ENCODE data around the gene ATF7.
"Not testable (repeated sequence)": the region's sequence is repeated elsewhere in the genome, so short reads cannot be mapped to it uniquely, and the experiment has no call there.

ATF7 gene

DNA sequence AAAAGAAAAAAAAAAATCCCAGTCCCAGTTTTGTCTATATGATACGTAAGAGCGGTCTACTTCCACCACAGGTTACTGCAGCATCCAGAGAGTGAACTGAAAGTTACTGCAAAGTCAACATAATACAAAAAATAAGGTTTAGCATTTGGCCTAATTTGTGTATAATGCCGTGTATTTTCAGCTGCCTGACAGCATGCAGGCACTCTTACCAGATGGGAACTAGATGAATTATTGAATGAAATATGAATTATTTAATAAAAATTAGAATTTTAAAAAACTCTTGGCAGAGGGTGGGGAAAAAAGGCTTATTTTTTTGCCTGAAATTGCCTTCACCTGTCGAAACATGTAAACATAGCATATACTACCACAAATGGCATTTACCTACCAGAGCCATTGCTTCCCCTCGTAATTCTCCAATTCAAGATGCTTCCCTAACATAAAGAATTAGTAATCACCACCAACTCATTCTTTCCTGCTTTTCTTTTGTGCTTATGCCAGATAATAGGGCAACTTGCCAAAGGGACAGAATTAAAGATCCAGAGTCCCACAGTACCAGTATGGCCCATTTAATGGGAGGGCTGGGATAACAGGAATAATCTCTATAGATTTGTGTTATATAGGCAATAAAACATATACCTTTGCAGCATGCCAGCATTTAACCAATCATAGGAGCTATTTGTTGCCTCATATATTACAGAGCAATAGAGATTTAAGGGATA is 31.1 kb downstream of the ATF7 start:
- DNase-seq (ENCODE audit: low read depth) = no peak

DNA sequence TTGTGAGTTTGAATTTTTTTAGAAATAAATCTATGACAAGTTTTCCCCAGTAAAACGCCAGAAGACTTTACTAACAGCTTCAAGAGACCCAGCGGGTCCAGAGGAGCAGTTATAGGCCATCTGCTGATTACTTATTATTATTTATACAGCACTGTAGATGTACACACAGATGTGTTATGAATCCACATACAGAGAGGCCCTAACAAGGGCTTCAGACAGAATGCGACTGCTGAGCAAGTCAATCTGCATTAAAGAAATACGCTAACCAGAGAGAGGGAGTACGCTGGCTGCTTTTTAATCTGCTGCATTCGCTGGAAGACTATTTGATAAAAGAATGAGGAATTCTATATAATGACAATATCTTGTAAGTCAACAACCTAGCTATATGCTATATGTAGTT is 32.5 kb downstream of the ATF7 start:
- no peak for DNase-seq (ENCODE audit: low read depth)

DNA sequence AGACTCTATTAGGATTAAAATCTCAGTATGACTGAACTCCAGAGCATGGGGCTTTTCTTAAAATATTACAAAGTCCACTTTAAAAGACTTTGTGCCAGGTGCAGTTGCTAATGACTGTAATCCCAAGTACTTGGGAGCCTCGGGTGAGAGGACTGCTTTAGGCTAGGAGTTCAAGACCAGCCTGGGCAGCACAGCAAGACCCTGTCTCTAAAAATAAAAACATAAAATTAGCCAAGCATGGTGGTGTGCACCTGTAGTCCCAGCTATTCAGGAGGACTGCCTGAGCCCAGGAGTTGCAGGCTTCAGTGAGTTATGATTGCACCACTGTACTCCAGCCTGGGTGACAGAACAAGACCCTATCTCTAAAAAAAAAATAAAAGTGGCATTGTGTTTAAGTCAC is 33.2 kb downstream of the ATF7 start:
- no peak for DNase-seq (ENCODE audit: low read depth)

DNA sequence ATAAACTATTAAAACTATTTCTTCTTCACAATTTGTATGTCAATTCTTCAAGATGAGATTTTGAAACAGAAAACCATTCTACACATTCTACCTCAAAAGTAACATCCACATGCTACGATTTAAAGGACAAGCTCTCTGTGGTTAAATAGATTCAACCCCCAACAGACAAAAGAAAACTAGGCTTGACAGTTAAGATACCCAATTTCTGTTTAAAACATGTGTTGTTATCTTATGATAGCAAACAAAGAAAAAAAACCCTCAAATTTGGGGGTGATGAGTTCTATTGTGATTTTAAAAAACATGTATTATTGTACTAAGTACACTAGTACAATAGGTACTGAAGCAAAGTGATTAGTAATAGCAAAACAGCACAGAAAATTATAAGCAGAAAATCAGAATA is 33.8 kb downstream of the ATF7 start:
- no peak for DNase-seq (ENCODE audit: low read depth)

DNA sequence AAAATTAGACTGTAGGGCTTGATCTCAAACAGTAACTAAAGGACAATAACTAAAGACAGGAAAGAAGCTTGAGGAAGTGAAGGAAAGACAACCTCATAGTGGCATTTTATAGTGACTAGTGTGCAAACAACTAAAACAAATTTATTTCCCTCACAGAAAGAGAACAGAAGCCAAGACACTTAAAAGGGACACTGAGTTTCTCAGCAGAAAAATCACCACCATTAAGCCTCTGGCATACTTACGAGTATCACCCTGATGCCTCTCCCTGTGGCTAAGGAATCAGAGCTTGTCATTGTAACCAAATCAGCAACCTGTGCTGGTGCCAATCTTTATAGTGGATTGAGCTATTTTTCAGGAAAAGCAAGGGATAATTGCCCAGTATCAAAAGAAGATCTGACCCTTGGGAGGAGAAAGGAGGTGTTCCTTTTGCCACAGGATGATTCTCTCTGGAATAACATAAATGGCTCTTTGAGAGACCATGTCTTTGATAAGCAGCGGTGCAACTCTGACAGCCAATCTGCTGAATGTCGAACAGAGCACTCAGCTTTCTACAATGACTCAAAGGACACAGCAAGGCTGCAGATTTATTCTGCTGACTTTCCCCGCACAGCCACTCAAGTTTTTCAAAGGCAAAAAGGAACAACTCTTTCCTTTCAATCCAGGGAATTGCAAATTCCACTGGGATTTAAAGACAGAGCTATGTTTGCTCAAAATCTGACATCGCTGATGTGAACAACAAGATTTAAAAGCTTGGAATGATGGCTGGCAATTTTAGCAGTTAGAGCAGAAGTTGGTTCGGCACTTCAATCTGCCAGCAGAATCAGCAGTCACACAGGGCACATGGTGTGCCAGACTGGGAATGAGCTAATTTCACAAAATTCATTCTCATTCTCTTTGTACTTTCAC is 34.6 kb downstream of the ATF7 start:
- no peak for DNase-seq (ENCODE audit: low read depth)

DNA sequence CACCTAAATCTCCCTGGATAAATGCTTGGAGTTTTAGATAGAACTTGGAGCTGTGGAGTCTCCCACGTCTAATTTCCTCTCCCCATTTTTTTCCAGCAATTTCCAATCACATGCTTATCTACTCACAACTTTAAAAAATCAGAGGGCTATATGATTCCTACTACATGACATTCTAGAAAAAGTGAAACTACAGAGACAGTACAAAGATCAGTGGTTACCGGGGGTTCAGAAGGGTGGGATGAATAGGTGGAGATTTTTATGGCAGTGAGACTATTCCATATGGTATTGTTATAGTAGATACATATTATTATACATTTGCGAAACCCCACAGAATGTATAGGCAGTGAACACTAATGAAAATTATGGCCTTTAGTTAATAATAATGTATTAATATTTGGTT is 35.5 kb downstream of the ATF7 start:
- DNase-seq (ENCODE audit: low read depth) = no peak

DNA sequence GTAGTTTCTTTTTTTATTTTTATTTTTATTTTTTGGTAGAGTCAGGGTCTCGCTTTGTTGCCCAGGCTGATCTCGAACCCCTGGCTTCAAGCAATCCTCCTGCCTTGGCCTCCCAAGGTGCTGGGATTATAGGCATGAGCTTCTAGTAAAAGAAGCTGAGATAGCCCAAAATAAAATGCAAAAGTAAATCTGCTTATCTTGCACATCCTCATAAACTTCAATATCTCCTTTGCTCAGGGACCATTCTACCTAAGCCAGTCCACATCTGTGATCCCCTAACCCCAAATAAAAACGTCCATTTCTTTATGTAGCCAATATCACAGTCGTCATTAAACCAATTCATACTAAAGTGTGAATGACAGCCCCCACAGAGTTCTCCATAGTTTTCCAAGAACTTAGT is 36.3 kb downstream of the ATF7 start:
- no peak for DNase-seq (ENCODE audit: low read depth)

DNA sequence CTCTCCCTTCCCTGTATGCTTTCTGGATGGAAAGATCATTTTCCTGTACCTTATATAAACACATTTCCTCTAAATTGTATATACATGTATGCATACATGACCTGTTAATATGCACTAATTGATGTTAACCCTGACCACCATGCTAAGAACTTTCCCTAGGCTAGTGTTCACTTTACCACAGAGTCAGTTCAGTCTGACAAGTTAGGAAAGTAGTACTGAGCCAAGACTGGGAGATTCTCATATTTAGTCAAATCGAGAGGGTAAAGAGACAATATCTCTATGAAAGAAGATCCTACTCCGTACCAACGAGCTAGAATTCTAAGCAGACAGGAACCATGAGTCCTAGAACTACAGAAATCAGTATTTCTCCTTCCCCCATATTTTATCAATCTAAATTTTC is 36.8 kb downstream of the ATF7 start:
- DNase-seq (ENCODE audit: low read depth) = no peak

DNA sequence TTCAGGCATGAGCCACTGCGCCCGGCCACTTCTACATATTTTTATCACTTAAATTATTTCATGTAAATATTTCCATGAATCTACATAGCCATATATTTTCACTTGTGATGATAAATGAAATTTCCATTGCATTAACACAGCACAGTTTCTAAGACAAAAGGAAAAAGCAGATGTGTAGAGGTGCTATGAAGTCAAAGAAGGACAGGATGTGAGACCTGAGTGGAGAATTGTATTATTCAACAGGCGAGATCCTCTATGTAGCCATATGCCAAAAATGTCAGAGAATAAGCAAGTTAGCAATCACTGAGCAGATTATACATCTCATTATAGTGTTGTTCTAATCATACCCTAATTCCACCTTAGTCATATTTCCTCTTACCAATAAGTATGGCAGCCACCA is 38.1 kb downstream of the ATF7 start:
- DNase-seq (ENCODE audit: low read depth) = no peak

DNA sequence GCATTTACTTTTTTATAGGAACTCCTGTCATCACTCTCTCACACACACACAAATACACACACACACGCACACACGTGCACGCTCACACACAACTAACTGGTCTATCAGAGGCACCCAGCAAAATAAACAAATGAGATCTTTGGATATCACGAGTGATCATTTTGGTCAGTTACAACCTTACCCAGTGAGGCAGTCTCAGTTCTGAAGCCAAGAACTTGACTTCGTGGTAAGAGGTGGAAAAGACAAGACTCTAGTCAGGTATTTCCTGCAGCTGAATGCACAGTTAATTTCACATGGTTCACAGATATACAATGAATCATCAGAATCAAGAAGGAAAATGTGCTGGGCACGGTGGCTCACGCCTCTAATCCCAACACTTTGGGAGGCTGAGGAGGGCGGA is 39.4 kb downstream of the ATF7 start:
- no peak for DNase-seq (ENCODE audit: low read depth)

DNA sequence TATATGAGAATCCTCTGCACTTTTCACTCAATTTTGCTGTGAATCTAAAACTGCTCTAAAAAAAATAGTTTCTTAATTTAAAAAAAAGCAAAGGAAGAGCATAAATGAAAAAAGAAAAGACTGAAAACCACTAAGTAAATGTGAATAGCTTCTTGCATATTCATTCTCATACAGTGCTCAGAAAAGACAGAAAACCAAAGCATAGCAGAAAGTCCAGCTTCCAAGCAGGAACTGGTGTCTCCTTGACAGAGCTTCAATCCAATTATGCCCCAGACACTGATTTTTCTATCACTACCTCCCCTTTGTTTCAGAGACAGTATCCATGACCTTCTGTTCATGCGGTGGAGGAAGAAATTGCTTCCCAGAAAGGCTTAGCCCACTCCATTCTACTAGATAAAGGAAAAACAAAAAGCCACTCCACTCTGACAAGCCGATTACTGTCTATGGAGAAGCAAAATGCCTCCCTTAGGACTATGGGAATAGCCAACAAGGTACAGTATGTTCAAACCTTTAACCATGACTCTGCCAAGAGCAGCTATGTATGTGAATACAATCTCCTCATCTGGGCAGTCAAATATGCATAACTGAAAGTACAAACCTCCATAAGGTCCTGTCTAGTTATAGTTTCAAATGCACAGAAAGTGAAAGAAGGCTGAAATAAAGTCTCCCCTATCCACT is 40.6 kb downstream of the ATF7 start:
- DNase-seq (ENCODE audit: low read depth) = no peak

DNA sequence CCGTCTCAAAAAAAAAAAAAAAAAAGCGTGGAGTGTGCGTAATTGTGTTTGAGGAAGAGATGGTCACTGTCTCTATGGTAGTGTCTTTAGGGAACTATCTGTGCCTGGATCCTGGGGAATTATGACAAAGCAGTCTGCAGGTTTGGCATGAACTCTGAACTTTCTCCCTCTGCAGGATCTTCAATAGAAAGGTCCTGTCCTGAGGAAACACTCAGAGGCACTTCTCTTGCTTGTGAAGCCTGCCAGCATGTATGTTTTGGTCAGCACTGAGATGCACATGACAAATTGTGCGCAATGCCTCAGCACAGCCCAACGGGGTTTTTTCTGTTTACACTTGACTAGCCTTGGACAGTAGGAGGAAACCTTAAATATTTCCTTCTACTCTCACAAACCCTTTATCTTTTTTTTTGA is 46.6 kb downstream of the ATF7 start:
- no peak for DNase-seq (ENCODE audit: low read depth)

DNA sequence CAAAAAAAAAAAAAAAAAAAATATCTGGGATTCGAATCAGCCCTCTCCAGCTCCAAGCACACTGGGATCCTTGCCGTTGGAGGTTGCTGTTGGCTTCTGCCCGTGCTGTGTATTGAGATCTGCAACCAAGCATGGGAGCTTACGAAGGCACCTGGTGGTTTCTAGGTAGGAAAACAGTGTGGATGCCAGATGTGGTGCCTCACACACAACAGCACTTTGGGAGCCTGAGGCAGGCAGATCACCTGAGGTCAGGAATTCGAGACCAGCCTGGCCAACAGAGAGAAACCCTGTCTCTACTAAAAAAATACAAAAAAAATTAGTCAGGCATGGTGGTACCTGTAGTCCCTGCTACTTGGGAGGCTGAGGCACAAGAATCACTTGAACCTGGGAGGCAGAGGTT is 47.4 kb downstream of the ATF7 start:
- DNase-seq (ENCODE audit: low read depth) = no peak

DNA sequence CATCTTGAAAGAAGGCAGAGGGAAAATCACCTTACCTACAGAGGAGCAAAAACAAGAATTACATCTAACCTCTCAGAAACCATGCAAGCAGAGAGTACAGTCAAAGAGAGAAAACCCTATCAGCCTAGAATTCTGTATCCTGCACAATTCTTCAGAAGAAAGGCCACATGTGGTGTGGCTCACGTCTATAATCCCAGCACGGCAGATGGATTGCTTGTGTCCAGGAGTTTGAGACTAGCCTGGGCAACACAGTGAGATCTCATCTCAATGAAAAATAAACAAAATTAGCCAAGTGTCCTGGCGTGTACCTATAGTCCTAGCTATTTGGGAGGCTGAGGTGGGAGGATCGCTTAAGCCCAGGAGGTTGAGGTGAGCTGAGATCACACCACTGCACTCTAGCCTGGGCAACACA is 48.2 kb downstream of the ATF7 start:
- no peak for DNase-seq (ENCODE audit: low read depth)

DNA sequence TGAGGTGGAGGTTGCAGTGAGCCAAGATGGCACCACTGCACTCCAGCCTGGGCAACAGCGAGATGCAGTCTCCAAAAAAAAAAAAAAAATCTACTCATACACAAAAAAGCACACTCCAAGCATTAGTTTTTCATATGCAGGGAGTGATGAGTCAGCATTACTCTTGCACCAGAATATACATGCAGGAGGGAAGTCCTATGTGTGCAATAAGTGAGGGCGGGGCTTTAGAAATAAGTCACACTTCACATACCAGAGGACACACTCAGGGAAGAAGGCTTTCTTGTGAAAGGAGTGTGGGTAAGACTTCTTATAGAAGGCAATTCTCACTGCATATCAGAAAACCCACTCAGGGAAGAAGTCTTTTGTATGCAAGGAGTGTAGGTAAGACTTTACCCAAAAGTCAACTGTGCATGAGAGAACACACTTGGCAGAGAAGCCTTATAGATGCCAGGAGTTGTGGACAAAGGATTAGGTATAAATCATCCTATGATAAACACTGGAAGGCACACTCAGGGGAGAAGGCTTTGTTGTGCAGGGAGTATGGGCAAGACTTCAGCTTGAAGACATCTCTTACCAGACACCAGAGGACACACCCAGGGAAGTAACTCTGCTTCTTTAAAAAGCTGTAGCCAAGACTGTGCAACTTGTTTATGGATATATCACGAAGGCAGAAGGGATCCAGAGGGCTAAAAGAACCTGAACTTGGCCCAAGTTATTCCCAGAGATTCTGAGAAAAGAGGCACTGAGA is 50.5 kb downstream of the ATF7 start:
- no peak for DNase-seq (ENCODE audit: low read depth)

DNA sequence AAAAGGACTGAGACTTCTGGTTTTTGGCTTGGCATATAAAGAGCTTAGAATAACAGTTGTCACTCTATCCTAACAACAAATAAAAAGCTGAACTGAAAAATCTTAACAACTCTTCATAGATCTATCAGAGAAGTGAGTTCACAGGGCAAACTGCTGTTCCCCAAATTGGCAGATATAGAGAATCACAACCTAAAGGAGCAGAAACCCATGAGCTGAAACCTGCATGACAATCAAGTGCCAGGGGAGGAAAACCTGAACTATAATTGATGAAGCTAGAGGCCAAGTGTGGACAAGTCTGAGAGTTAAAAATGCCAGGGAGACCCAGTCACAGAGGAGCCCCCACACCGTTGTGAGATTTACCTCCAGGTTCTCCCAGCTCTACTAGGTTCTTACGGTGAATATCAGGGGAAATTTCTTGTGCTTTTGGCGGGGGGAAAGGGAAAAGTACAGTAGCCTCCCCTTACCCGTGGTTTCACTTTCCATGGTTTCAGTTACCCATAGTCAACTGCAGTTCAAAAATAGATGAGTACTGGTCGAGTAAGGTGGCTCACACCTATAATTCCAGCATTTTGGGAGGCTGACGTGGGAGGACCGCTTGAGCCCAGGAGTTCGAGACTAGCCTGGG is 53.9 kb downstream of the ATF7 start:
- DNase-seq (ENCODE audit: low read depth) = no peak

DNA sequence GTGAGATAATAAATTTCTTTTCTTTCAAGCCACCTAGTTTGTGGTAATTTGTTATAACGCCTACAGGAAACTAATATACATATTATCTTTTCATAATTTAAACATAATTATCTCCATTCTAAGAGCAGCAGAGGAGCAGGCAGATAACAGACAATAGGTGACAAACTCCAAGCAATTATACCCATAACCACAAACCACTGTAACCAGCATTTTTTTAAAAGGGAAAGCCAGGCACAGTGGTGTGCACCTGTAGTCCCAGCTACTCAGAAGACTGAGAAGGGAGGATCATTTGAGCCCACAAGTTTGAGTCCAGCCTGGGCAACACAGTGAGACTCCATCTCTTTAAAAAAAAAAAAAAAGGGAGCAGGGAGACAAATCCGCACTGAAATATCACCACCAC is 54.9 kb downstream of the ATF7 start:
- DNase-seq (ENCODE audit: low read depth) = no peak

DNA sequence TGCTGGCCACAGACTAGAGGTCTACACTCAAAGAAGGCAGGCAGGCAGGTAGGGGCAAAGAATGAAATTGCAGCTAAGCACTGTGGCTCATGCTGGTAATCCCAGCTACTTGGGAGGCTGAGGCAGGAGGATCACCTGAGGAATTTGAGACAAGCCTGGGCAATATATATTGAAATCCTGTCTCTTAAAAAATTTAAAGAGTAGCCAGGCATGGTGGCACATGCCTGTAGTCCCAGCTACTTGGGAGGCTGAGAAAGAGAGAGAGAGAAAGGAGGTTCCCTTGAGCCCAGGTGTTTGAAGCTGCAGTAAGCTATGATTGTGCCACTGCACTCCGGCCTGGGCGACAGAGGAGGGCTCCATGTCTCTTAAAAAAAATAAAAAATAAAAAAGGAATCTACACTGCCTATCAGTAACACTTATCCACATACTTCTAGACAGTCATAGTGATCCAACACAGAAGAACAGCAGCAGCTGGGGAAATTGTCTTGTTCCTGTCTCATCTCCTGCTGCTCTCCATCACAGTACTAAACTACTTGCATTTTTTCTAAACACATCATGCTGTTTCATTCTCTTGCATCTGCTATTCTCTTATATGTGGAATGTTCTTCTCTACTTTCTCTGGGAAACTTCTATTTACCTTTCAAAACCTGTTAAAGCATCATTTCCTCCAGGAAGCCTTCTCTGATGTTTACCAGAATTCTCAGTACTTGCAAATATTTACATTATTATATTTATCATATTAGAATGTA is 57.2 kb downstream of the ATF7 start:
- no peak for DNase-seq (ENCODE audit: low read depth)

DNA sequence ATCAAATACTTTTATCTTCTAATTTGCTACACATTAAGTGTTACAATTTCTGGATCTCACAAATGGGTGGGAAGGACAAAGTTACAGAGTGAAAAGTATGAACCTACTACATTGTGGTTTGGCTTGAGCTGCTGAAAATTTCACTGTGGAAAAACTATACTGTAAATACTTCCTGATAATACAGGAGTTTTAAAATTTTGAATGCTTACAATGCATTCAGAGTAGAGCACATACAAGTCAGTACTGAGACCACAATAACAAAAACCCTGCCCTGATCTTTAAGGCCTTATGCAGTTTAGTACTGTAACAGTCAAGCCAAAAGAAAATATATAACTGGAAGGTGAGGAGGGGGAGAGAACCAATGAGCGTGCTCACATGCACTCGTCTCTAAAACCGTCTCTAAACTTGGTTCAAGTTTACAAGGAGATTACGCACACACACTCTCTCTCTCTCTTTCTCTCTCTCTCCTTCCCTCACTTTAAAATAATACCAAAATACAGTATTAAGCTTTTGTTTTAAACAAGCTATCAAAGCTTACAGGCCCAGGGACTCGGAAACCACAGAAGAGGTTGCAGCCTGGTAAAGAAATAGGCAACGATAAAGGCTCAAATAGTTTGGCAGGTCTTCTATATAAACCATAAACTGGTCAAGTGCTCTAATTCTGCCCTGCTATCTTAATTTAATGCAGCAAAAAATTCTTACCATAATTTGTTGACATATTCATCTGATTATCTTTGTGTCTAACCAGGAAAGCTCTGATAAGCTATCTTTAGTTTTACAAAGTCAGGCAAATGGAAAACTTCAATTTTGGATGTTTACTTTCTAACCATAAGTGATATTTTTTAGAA is 58.0 kb downstream of the ATF7 start:
- no peak for DNase-seq (ENCODE audit: low read depth)

DNA sequence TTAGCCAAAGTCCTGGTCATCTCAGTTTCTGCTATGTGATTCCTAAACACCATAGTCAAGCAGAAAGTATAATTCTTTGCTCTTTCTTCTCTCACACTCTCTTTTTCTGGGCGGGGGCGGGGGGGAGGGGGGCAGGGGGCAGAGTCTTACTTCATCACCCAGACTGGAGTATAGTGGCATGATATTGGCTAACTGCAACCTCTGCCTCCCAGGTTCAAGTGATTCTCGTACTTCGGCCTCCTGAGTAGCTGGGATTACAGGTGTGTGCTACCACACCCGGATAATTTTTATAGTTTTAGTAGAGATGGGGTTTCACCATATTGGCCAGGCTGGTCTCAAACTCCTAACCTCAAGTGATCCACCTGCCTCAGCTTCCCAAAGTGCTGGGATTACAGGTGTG is 60.8 kb downstream of the ATF7 start:
- DNase-seq (ENCODE audit: low read depth) = not testable (repeated sequence)
